GM21786 (cell line): Measurements from ENCODE around the gene IL1RL1.

Experiments
- ATAC-seq: cut with Tn5 transposase; IDR thresholded peaks from one replicate; pipeline ENCODE4 v1.9.1; 2021; ENCODE audit not compliant: unreplicated experiment

The IL1RL1 gene

GRCh38 chr2:102310964-102311640 is at the start of gene IL1RL1:
IL1RL1 (plus strand) TSS chr2:102311563; CDS start chr2:102338265, 26,702 bp downstream.
- no peak for ATAC-seq

- no peak for ATAC-seq
These were observed 48.9 kb upstream of the IL1RL1 start for GRCh38 chr2:102262216-102263129.

- no peak for ATAC-seq
These were observed 46.4 kb upstream of the IL1RL1 start for GRCh38 chr2:102264952-102265351.

- no peak for ATAC-seq
These were observed 45.2 kb upstream of the IL1RL1 start for GRCh38 chr2:102266204-102266603.

GRCh38 chr2:102267774-102268173 is 43.6 kb upstream of the IL1RL1 start:
- no peak for ATAC-seq

- ATAC-seq: no peak
These were observed 42.7 kb upstream of the IL1RL1 start for GRCh38 chr2:102268510-102269199.

- ATAC-seq: no peak
These were observed 42.2 kb upstream of the IL1RL1 start for GRCh38 chr2:102269200-102269524.

- ATAC-seq: no peak
These were observed 39.5 kb upstream of the IL1RL1 start for GRCh38 chr2:102271844-102272243.

GRCh38 chr2:102273619-102274211 is 37.6 kb upstream of the IL1RL1 start:
- no peak for ATAC-seq

GRCh38 chr2:102276549-102277201 is 34.7 kb upstream of the IL1RL1 start:
- no peak for ATAC-seq

- ATAC-seq: no peak
These were observed 34.1 kb upstream of the IL1RL1 start for GRCh38 chr2:102277202-102277700.

- no peak for ATAC-seq
These were observed 32.5 kb upstream of the IL1RL1 start for GRCh38 chr2:102278720-102279390.

GRCh38 chr2:102279391-102279735 is 32.0 kb upstream of the IL1RL1 start:
- no peak for ATAC-seq

GRCh38 chr2:102282678-102283091 is 28.7 kb upstream of the IL1RL1 start:
- ATAC-seq: no peak

- ATAC-seq: no peak
These were observed 27.4 kb upstream of the IL1RL1 start for GRCh38 chr2:102283996-102284395.

- ATAC-seq: no peak
These were observed 26.8 kb upstream of the IL1RL1 start for GRCh38 chr2:102284611-102285010.

- ATAC-seq: no peak
These were observed 26.0 kb upstream of the IL1RL1 start for GRCh38 chr2:102285368-102285767.

- no peak for ATAC-seq
These were observed 25.3 kb upstream of the IL1RL1 start for GRCh38 chr2:102286041-102286440.

- no peak for ATAC-seq
These were observed 22.2 kb upstream of the IL1RL1 start for GRCh38 chr2:102289129-102289528.

- ATAC-seq: no peak
These were observed 20.8 kb upstream of the IL1RL1 start for GRCh38 chr2:102290594-102290993.
